Suprapubic skin (tissue), 4 donors: ENCODE results near the gene HYAL3. TPM values are rescaled to one million over a fixed set of nuclear protein-coding genes. Genes with fewer than 3 reads are reported as not detected.

Experiments used
- DNase-seq, 2 donors: peaks; one replicate each; pipeline ENCODE4 v3.0.0-alpha.2; 2019; ENCODE audit warnings: low spot score in 2 of 2
- H3K27ac ChIP-seq: fragments of 200-600 bp; sonication (generic); one replicate; pipeline ENCODE4 v1.5.1; 2019
- H3K27me3 ChIP-seq: fragments of 200-600 bp; sonication (generic); one replicate; pipeline ENCODE4 v1.5.1; 2019
- H3K36me3 ChIP-seq: fragments of 200-600 bp; sonication (generic); one replicate; pipeline ENCODE4 v1.5.1; 2019
- H3K4me1 ChIP-seq: fragments of 200-600 bp; sonication (generic); one replicate; pipeline ENCODE4 v1.5.1; 2019
- H3K4me3 ChIP-seq: fragments of 200-600 bp; sonication (generic); one replicate; pipeline ENCODE4 v1.5.1; 2019; ENCODE audit warnings: mild to moderate bottlenecking
- H3K9me3 ChIP-seq: fragments of 200-600 bp; sonication (generic); one replicate; pipeline ENCODE4 v1.5.1; 2019
- EP300 ChIP-seq: sonication (generic); formaldehyde crosslinking; IDR thresholded peaks from one replicate; pipeline ENCODE4 v1.6.1; 2017; ENCODE audit warnings: antibody characterized with exemption
- POLR2A ChIP-seq, 2 donors: fragments of 450-650 bp; IDR thresholded peaks; one replicate each; pipeline ENCODE4 v1.6.1; 2017; ENCODE audit warnings: antibody characterized with exemption in 2 of 2, mild to moderate bottlenecking in 2 of 2, moderate library complexity in 2 of 2
- POLR2AphosphoS5 ChIP-seq, 3 donors: sonication (generic); formaldehyde crosslinking; IDR thresholded peaks; one replicate each; pipeline ENCODE4 v1.6.1; 2017; ENCODE audit warnings: antibody characterized with exemption in 3 of 3
- WGBS: methylation state at CpG from one replicate; pipeline ENCODE4 v1.1.5; 2018; 5-methylcytosine and 5-hydroxymethylcytosine counted together
- total RNA-seq, 4 donors: library from RNA; depleted of rRNA; stranded (reverse); fragments of >200 nt; gene quantifications; one replicate each; pipeline ENCODE4 v1.1.0, GENCODE V29; 2016
- TF ChIP-seq, protein P1 (sequence below), 2 donors: fragments of 200-600 bp in 1 of 2; fragments of 450-650 bp in 1 of 2; sonication (generic) in 1 of 2; IDR thresholded peaks; one replicate each; pipeline ENCODE4 v1.5.1; 2016 to 2019; ENCODE audit warnings: antibody characterized with exemption in 2 of 2, mild to moderate bottlenecking in 1 of 2, moderate library complexity in 1 of 2

The HYAL3 gene
- total RNA-seq, 4 donors from 2014 or later, result 2.5 to 7.8 (median 6.1) TPM

DNA sequence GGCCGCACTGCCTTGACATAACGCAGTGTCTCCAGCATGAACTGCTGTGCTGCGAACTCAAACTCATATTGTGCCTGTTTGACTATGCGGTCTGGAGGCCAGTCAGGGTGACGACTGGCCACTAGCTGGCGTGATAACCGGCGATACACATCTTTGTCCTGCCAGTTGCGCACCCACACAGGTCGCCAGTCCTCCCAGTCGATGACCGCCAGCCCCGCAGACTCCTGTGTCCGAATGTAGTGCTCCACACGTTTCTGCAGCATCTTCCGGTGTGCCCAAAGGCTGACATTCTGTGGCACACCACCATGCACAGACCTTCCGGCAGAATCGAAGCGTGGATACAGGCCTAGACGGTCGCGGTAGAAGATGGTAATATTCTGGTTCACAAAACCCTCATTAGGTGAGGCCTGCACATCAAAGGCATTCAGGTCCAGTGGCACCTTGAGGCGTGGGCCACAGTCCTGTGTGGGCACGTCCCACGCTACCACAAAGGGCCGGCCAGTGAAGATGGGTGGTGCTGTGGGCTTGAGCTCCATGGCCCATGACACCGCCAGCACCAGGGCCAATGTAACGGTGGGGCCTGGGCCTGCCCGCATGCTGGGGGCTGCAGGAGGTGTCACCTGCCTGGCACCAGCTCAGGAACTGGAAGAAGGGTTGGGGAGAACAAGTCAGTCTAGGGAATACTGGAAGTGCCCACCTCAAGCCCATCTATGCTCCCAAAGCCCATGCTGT, 20.9 kb upstream of the HYAL3 start:
- peak overlapping the region; percentile 93 for H3K4me3 ChIP-seq
- H3K4me1 ChIP-seq, result peaks cover 89% of the 10 kb centered on the region
- peaks cover 20% of the 10 kb centered on the region for H3K36me3 ChIP-seq
- DNase-seq, result no peak
- TF ChIP-seq POLR2A (IDR thresholded peaks at IDR 0.05) (no peak), POLR2AphosphoS5 (IDR thresholded peaks at IDR 0.05) (no peak), EP300 (no peak)
- TF ChIP-seq, protein P1, sequence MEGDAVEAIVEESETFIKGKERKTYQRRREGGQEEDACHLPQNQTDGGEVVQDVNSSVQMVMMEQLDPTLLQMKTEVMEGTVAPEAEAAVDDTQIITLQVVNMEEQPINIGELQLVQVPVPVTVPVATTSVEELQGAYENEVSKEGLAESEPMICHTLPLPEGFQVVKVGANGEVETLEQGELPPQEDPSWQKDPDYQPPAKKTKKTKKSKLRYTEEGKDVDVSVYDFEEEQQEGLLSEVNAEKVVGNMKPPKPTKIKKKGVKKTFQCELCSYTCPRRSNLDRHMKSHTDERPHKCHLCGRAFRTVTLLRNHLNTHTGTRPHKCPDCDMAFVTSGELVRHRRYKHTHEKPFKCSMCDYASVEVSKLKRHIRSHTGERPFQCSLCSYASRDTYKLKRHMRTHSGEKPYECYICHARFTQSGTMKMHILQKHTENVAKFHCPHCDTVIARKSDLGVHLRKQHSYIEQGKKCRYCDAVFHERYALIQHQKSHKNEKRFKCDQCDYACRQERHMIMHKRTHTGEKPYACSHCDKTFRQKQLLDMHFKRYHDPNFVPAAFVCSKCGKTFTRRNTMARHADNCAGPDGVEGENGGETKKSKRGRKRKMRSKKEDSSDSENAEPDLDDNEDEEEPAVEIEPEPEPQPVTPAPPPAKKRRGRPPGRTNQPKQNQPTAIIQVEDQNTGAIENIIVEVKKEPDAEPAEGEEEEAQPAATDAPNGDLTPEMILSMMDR (IDR thresholded peaks at IDR 0.05), result no peak
- H3K27me3 ChIP-seq, result no peaks in the 10 kb centered on the region
- peak overlapping the region; percentile 96 for H3K27ac ChIP-seq
- H3K9me3 ChIP-seq, result no peaks in the 10 kb centered on the region
- 82% methylated on average over 16 of the region's 29 CpGs for WGBS

GRCh38 chr3:50319181-50319893, 20.1 kb upstream of the HYAL3 start:
- no peak overlapping the region for H3K27ac ChIP-seq
- no peaks in the 10 kb centered on the region for H3K9me3 ChIP-seq
- H3K4me3 ChIP-seq, result peak overlapping the region; percentile 93
- peaks cover 89% of the 10 kb centered on the region for H3K4me1 ChIP-seq
- peak in 1 of 2 donors; percentile 63 for DNase-seq
- H3K27me3 ChIP-seq, result no peaks in the 10 kb centered on the region
- WGBS, result 87% methylated on average over 14 of the region's 16 CpGs
- peaks cover 19% of the 10 kb centered on the region for H3K36me3 ChIP-seq
- TF ChIP-seq, protein P1 (IDR thresholded peaks at IDR 0.05), result no peak
- no peak for TF ChIP-seq POLR2A (IDR thresholded peaks at IDR 0.05)
- no peak for TF ChIP-seq EP300
- no peak for TF ChIP-seq POLR2AphosphoS5 (IDR thresholded peaks at IDR 0.05)

DNA sequence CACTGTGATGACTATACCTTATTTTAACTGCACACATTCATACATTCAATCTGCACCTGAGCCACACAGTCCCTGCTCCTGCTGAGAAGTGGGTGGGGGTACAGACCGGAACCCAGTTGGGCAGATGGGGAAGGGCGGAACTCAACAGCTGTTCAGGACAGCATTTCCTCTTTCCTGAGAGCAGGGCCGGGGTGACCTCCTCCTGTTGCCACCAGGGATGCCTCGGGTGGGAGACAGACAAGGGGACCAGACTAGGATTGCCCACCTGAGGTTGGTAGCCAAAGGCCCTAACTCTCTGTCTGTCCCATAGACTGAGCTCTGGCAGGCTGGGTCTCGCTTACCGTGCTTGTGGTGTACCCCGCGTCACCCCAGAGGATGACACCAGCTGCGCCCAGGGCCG, 19.4 kb upstream of the HYAL3 start:
- no peak for TF ChIP-seq EP300
- no peak for TF ChIP-seq POLR2AphosphoS5 (IDR thresholded peaks at IDR 0.05)
- DNase-seq, result no peak
- no peaks in the 10 kb centered on the region for H3K27me3 ChIP-seq
- peak overlapping the region; percentile 93 for H3K4me3 ChIP-seq
- WGBS, result 85% methylated on average over 10 of the region's 10 CpGs
- H3K27ac ChIP-seq, result peak overlapping the region; percentile 89
- peaks cover 87% of the 10 kb centered on the region for H3K4me1 ChIP-seq
- peaks cover 19% of the 10 kb centered on the region for H3K36me3 ChIP-seq
- no peaks in the 10 kb centered on the region for H3K9me3 ChIP-seq

GRCh38 chr3:50318163-50318562, 19.0 kb upstream of the HYAL3 start:
- Histone ChIP-seq H3K4me1 (peaks cover 86% of the 10 kb centered on the region), H3K36me3 (peaks cover 19% of the 10 kb centered on the region), H3K9me3 (no peaks in the 10 kb centered on the region), H3K27ac (peak overlapping the region; percentile 89), H3K27me3 (no peaks in the 10 kb centered on the region), H3K4me3 (peak overlapping the region; percentile 93)
- WGBS, result 71% methylated on average over 8 of the region's 11 CpGs
- DNase-seq, result no peak
- TF ChIP-seq POLR2A (IDR thresholded peaks at IDR 0.05) (no peak), POLR2AphosphoS5 (IDR thresholded peaks at IDR 0.05) (no peak), EP300 (no peak)
- TF ChIP-seq, protein P1 (IDR thresholded peaks at IDR 0.05), result no peak

DNA sequence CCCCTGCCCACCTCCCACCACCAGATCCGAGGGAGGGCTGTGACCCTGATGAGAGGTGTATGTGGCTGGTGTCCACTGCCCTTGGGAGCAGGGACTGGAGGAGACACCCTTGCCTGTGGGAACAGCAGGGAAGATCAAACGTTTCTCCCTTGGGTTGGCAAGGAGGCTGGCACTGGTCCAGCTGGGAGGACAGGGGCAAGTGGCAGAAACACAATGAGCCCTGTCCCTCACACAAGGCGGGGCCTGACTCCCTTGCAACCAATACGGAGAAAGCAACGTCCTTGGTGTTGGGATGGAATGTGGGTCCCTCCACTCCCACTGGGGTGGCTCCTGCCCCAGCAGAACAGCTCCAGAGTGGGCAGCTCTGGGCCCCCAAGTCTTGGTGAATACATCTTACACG, 18.1 kb upstream of the HYAL3 start:
- WGBS, result 100% methylated on average over 1 of the region's 6 CpGs
- peaks cover 79% of the 10 kb centered on the region for H3K4me1 ChIP-seq
- DNase-seq, result peak in 1 of 2 donors; percentile 78
- peak overlapping the region; percentile 93 for H3K4me3 ChIP-seq
- peaks cover 19% of the 10 kb centered on the region for H3K36me3 ChIP-seq
- no peaks in the 10 kb centered on the region for H3K27me3 ChIP-seq
- TF ChIP-seq EP300, result no peak
- TF ChIP-seq POLR2AphosphoS5 (IDR thresholded peaks at IDR 0.05), result no peak
- no peak for TF ChIP-seq POLR2A (IDR thresholded peaks at IDR 0.05)
- TF ChIP-seq, protein P1 (IDR thresholded peaks at IDR 0.05), result no peak
- no peaks in the 10 kb centered on the region for H3K9me3 ChIP-seq
- peak overlapping the region; percentile 89 for H3K27ac ChIP-seq
